CD8-positive, alpha-beta memory T cell (primary cell): ENCODE data around the gene AGPS. TPM values are rescaled to one million over a fixed set of nuclear protein-coding genes. Genes with fewer than 3 reads are reported as not detected.

ENCODE experiments used
- CTCF ChIA-PET: fragments of 350-600 bp; sonication (Branson Sonifier 250); formaldehyde crosslinking; loops from one replicate; lab custom pipeline; 2021; ENCODE audit warnings: antibody characterized with exemption; lab: Charles Lee
- POLR2A ChIA-PET: fragments of 350-600 bp; sonication (Branson Sonifier 250); formaldehyde crosslinking; loops from one replicate; lab custom pipeline; 2021; ENCODE audit warnings: antibody characterized with exemption; lab: Charles Lee
- DNase-seq, 5 donors: peaks; one replicate each; pipeline versions ENCODE4 v3.0.0 to v3.0.0-alpha.2; 2020 to 2022; ENCODE audit warnings: mixed read lengths in 1 of 5
- H3K27ac ChIP-seq: one replicate; pipeline ENCODE4 v1.7.0; 2013; ENCODE audit warnings: low read depth, mild to moderate bottlenecking, low read length, moderate library complexity
- H3K27me3 ChIP-seq: 2 replicates; pipeline ENCODE4 v1.7.0; 2013; ENCODE audit warnings: low read length, mild to moderate bottlenecking; ENCODE audit not compliant: insufficient read depth, poor library complexity, severe bottlenecking
- H3K36me3 ChIP-seq: 2 replicates; pipeline ENCODE4 v1.7.0; 2013; ENCODE audit warnings: mild to moderate bottlenecking, low read length, moderate library complexity; ENCODE audit not compliant: insufficient read depth
- H3K4me1 ChIP-seq: 2 replicates; pipeline ENCODE4 v1.7.0; 2013; ENCODE audit warnings: mild to moderate bottlenecking, low read length, moderate library complexity; ENCODE audit not compliant: insufficient read depth
- H3K4me3 ChIP-seq: 2 replicates; pipeline ENCODE4 v1.7.0; 2013; ENCODE audit warnings: mild to moderate bottlenecking, low read length
- H3K9me3 ChIP-seq: 2 replicates; pipeline ENCODE4 v1.7.0; 2013; ENCODE audit warnings: mild to moderate bottlenecking, low read length
- H3K27ac Mint-ChIP-seq, 8 donors: one replicate each; pipeline ENCODE4 v1.8.0; 2020 to 2021; ENCODE audit warnings: mixed read lengths in 8 of 8, mild to moderate bottlenecking in 6 of 8, inconsistent platforms in 3 of 8, moderate library complexity in 3 of 8
- H3K27me3 Mint-ChIP-seq, 2 donors: one replicate each; pipeline ENCODE4 v1.8.0; 2020 to 2021; ENCODE audit warnings: mixed read lengths in 2 of 2, mild to moderate bottlenecking in 1 of 2, moderate library complexity in 1 of 2
- H3K36me3 Mint-ChIP-seq, 3 donors: one replicate each; pipeline ENCODE4 v1.8.0; 2020 to 2021; ENCODE audit warnings: mixed read lengths in 3 of 3, inconsistent platforms in 1 of 3, mild to moderate bottlenecking in 1 of 3
- H3K4me1 Mint-ChIP-seq, 3 donors: one replicate each; pipeline ENCODE4 v1.8.0; 2020 to 2021; ENCODE audit warnings: mixed read lengths in 3 of 3, inconsistent platforms in 1 of 3, mild to moderate bottlenecking in 1 of 3
- H3K4me3 Mint-ChIP-seq, 7 donors: one replicate each; pipeline ENCODE4 v1.8.0; 2020 to 2021; ENCODE audit warnings: mixed read lengths in 7 of 7, mild to moderate bottlenecking in 6 of 7, moderate library complexity in 4 of 7, inconsistent platforms in 2 of 7
- H3K9me3 Mint-ChIP-seq, 5 donors: one replicate each; pipeline ENCODE4 v1.8.0; 2020 to 2022; ENCODE audit warnings: mixed read lengths in 5 of 5, mild to moderate bottlenecking in 3 of 5, moderate library complexity in 2 of 5, inconsistent platforms in 1 of 5
- polyA plus RNA-seq: library from polyadenylated mRNA; unstranded; fragments of 300-500 nt; fragmentation: Illumina TruSeq; gene quantifications from one replicate; pipeline ENCODE4 v1.2.3, GENCODE V29; 2021
- total RNA-seq, 2 experiments: library from RNA; stranded (reverse); gene quantifications; one replicate each; pipeline ENCODE4 v1.2.3, GENCODE V29; 2021

The AGPS gene
- total and polyA plus RNA-seq, 3 experiments from 2014 or later: 15.5 to 65.1 (median 64.3) TPM

GRCh38 chr2:177393203-177393755, 706 bp downstream of the AGPS start:
- peaks cover 31% of the 10 kb centered on the region for H3K4me1 ChIP-seq
- ChIA-PET CTCF (interaction anchor here (0.6 to 2.3 kb wide), 9 partner anchors 12 to 244 kb away, joined by 3 to 11 read pairs (median 4); partner anchors contain the start of genes HNRNPA3 and NFE2L2), POLR2A (interaction anchor here (0.6 to 3.8 kb wide), 5 partner anchors 23 to 227 kb away, joined by 3 to 29 read pairs (median 3); partner anchors contain the start of gene NFE2L2)
- H3K27me3 ChIP-seq: no peaks in the 10 kb centered on the region
- no peaks in the 10 kb centered on the region for H3K9me3 Mint-ChIP-seq
- no peaks in the 10 kb centered on the region for H3K36me3 ChIP-seq
- peak in 2 of 5 donors; percentile 15 to 17 for DNase-seq
- peak overlapping the region; percentile 86 for H3K4me3 ChIP-seq
- H3K27me3 Mint-ChIP-seq: no peaks in the 10 kb centered on the region
- H3K27ac ChIP-seq: peak overlapping the region; percentile 68
- H3K27ac Mint-ChIP-seq: peak overlapping the region; percentile 59 to 96 (median 86)
- H3K9me3 ChIP-seq: no peaks in the 10 kb centered on the region
- peak overlapping the region; percentile 83 to 95 (median 92) for H3K4me3 Mint-ChIP-seq
- peaks cover 0 to 23% (median 9%) of the 10 kb centered on the region in 3 donors for H3K36me3 Mint-ChIP-seq
- H3K4me1 Mint-ChIP-seq: peaks cover 62 to 73% (median 67%) of the 10 kb centered on the region in 3 donors

GRCh38 chr2:177393824-177394593, 1.4 kb downstream of the AGPS start:
- Histone ChIP-seq H3K27me3 (no peaks in the 10 kb centered on the region), H3K4me3 (peak overlapping the region; percentile 86), H3K36me3 (no peaks in the 10 kb centered on the region), H3K4me1 (peaks cover 38% of the 10 kb centered on the region), H3K9me3 (no peaks in the 10 kb centered on the region), H3K27ac (no peak overlapping the region)
- H3K4me1 Mint-ChIP-seq: peaks cover 69 to 80% (median 74%) of the 10 kb centered on the region in 3 donors
- ChIA-PET POLR2A (interaction anchor here (0.6 to 3.8 kb wide), 5 partner anchors 23 to 1078 kb away, joined by 3 to 29 read pairs (median 4); partner anchors contain the start of gene NFE2L2), CTCF (interaction anchor here (0.8 to 2.3 kb wide), 6 partner anchors 11 to 229 kb away, joined by 3 to 11 read pairs (median 6); partner anchors contain the start of gene NFE2L2)
- DNase-seq: no peak
- H3K36me3 Mint-ChIP-seq: peaks cover 0 to 23% (median 9%) of the 10 kb centered on the region in 3 donors
- H3K27ac Mint-ChIP-seq: peak overlapping the region in 7 of 8 donors; percentile 2 to 96 (median 85)
- H3K4me3 Mint-ChIP-seq: peak overlapping the region; percentile 83 to 95 (median 92)
- H3K27me3 Mint-ChIP-seq: no peaks in the 10 kb centered on the region
- H3K9me3 Mint-ChIP-seq: no peaks in the 10 kb centered on the region

- Histone ChIP-seq H3K27me3 (no peaks in the 10 kb centered on the region), H3K36me3 (no peaks in the 10 kb centered on the region), H3K27ac (no peak overlapping the region), H3K4me1 (peaks cover 39% of the 10 kb centered on the region), H3K4me3 (no peak overlapping the region), H3K9me3 (no peaks in the 10 kb centered on the region)
- no peak for DNase-seq
- ChIA-PET CTCF (interaction anchor here (1.3 to 2.3 kb wide), 4 partner anchors 13 to 230 kb away, joined by 3 to 11 read pairs (median 6); partner anchors contain the start of gene NFE2L2), POLR2A (interaction anchor here (1.4 to 3.8 kb wide), 2 partner anchors 130 to 158 kb away, joined by 3 to 29 read pairs; partner anchors contain the start of gene NFE2L2)
- Mint-ChIP-seq H3K9me3 (no peaks in the 10 kb centered on the region), H3K36me3 (peaks cover 0 to 23% (median 9%) of the 10 kb centered on the region in 3 donors), H3K4me3 (peak overlapping the region in 6 of 7 donors; percentile 19 to 95 (median 86)), H3K27me3 (no peaks in the 10 kb centered on the region), H3K4me1 (peaks cover 75 to 85% (median 80%) of the 10 kb centered on the region in 3 donors), H3K27ac (peak overlapping the region in 2 of 8 donors; percentile 2 to 59)
Measured at GRCh38 chr2:177394594-177394973, 2.0 kb downstream of the AGPS start.

- ChIA-PET CTCF (interaction anchor here (1.3 to 2.3 kb wide), 2 partner anchors 132 to 231 kb away, joined by 3 to 11 read pairs; partner anchors contain the start of gene NFE2L2), POLR2A (interaction anchor here (3.8 kb wide), 1 partner anchor 131 kb away, joined by 29 read pairs; the partner anchor contains the start of gene NFE2L2)
- no peak overlapping the region for H3K4me3 ChIP-seq
- no peak for DNase-seq
- no peak overlapping the region for H3K27ac ChIP-seq
- peak overlapping the region in 1 of 8 donors; percentile 15 for H3K27ac Mint-ChIP-seq
- no peaks in the 10 kb centered on the region for H3K36me3 ChIP-seq
- H3K36me3 Mint-ChIP-seq: peaks cover 0 to 23% (median 3%) of the 10 kb centered on the region in 3 donors
- peak overlapping the region in 4 of 7 donors; percentile 9 to 92 (median 14) for H3K4me3 Mint-ChIP-seq
- no peaks in the 10 kb centered on the region for H3K27me3 ChIP-seq
- H3K27me3 Mint-ChIP-seq: no peaks in the 10 kb centered on the region
- no peaks in the 10 kb centered on the region for H3K9me3 Mint-ChIP-seq
- H3K4me1 Mint-ChIP-seq: peaks cover 71 to 86% (median 86%) of the 10 kb centered on the region in 3 donors
- H3K9me3 ChIP-seq: no peaks in the 10 kb centered on the region
- H3K4me1 ChIP-seq: peaks cover 39% of the 10 kb centered on the region
Measured at GRCh38 chr2:177395351-177396065, 2.9 kb downstream of the AGPS start.

GRCh38 chr2:177396703-177397460, 4.3 kb downstream of the AGPS start:
- peaks cover 68 to 89% (median 85%) of the 10 kb centered on the region in 3 donors for H3K4me1 Mint-ChIP-seq
- peaks cover 0 to 23% (median 3%) of the 10 kb centered on the region in 3 donors for H3K36me3 Mint-ChIP-seq
- no peak overlapping the region for H3K27ac ChIP-seq
- ChIA-PET POLR2A (no interaction called here), CTCF (no interaction called here)
- H3K36me3 ChIP-seq: no peaks in the 10 kb centered on the region
- H3K27me3 ChIP-seq: no peaks in the 10 kb centered on the region
- no peak for DNase-seq
- H3K9me3 Mint-ChIP-seq: no peaks in the 10 kb centered on the region
- H3K27me3 Mint-ChIP-seq: no peaks in the 10 kb centered on the region
- H3K4me1 ChIP-seq: peaks cover 34% of the 10 kb centered on the region
- peak overlapping the region in 2 of 8 donors; percentile 3 to 25 for H3K27ac Mint-ChIP-seq
- no peaks in the 10 kb centered on the region for H3K9me3 ChIP-seq
- peak overlapping the region in 1 of 7 donors; percentile 3 for H3K4me3 Mint-ChIP-seq
- no peak overlapping the region for H3K4me3 ChIP-seq

- Mint-ChIP-seq H3K4me1 (peaks cover 69 to 90% (median 87%) of the 10 kb centered on the region in 3 donors), H3K27me3 (no peaks in the 10 kb centered on the region), H3K36me3 (peaks cover 0 to 17% (median 3%) of the 10 kb centered on the region in 3 donors), H3K4me3 (peak overlapping the region in 1 of 7 donors; percentile 3), H3K9me3 (no peaks in the 10 kb centered on the region), H3K27ac (no peak overlapping the region)
- ChIA-PET CTCF (no interaction called here), POLR2A (no interaction called here)
- Histone ChIP-seq H3K4me3 (no peak overlapping the region), H3K36me3 (no peaks in the 10 kb centered on the region), H3K9me3 (no peaks in the 10 kb centered on the region), H3K27me3 (no peaks in the 10 kb centered on the region), H3K27ac (no peak overlapping the region), H3K4me1 (peaks cover 30% of the 10 kb centered on the region)
- no peak for DNase-seq
Measured at GRCh38 chr2:177397481-177398289, 5.1 kb downstream of the AGPS start.
